Measurements from ENCODE around the gene MAB21L4. TPM values are rescaled to one million over a fixed set of nuclear protein-coding genes. Genes with fewer than 3 reads are reported as not detected.

The MAB21L4 gene
- total RNA-seq, 1 experiment from 2014 or later: 0.21 TPM

GRCh38 chr2:240899468-240899865 lies 3.5 kb upstream of the MAB21L4 start:
- H3K27ac ChIP-seq (ENCODE audit: low read length): no peak overlapping the region
- intact Hi-C loops (cut with micrococcal nuclease; ENCODE audit: unreplicated experiment) (no loop called here), in situ Hi-C loops (cut with HindIII; ENCODE audit: low pct_unique_long_range_greater_than_20kb, low sequenced_read_pairs) (no loop called here)
- no peak for ATAC-seq
- no TSS peak for BruUV-seq (replicated peaks)
- no peaks in the 10 kb centered on the region for H3K4me1 ChIP-seq (ENCODE audit: control insufficient read depth, insufficient read depth, low read length)
- TF ChIP-seq CTCF (IDR thresholded peaks at IDR 0.05) (no peak), TCF7L2 (IDR thresholded peaks at IDR 0.05; ENCODE audit: low read depth, low read length) (no peak), REST (IDR thresholded peaks at IDR 0.05; ENCODE audit: insufficient read depth in 1 of 2, low read depth in 2 of 2, low read length in 1 of 2) (no peak), SIN3A (IDR thresholded peaks at IDR 0.05; ENCODE audit: borderline replicate concordance, insufficient read depth, low read depth, low read length) (no peak), POLR2AphosphoS5 (IDR thresholded peaks at IDR 0.05; ENCODE audit: low read depth, low read length) (no peak)
- no peaks in the 10 kb centered on the region for H3K9me3 ChIP-seq (ENCODE audit: control insufficient read depth, insufficient read depth, low read depth, low read length)
- no peak overlapping the region for H3K4me3 ChIP-seq (ENCODE audit: low read depth in 2 of 2, low read length in 2 of 2)
- DNase-seq (ENCODE audit: low read depth, low spot score): no peak
- ChIA-PET POLR2A (no interaction called here), CTCF (no interaction called here)
- no peaks in the 10 kb centered on the region for H3K27me3 ChIP-seq (ENCODE audit: control insufficient read depth, insufficient read depth, low read length)
- no peaks in the 10 kb centered on the region for H3K36me3 ChIP-seq (ENCODE audit: control insufficient read depth, insufficient read depth, low read length)

GRCh38 chr2:240898731-240899467 lies 2.9 kb upstream of the MAB21L4 start:
- DNase-seq (ENCODE audit: low read depth, low spot score) (no peak), ATAC-seq (no peak)
- Histone ChIP-seq H3K9me3 (ENCODE audit: control insufficient read depth, insufficient read depth, low read depth, low read length) (no peaks in the 10 kb centered on the region), H3K27me3 (ENCODE audit: control insufficient read depth, insufficient read depth, low read length) (no peaks in the 10 kb centered on the region), H3K4me1 (ENCODE audit: control insufficient read depth, insufficient read depth, low read length) (peaks cover 2% of the 10 kb centered on the region; the same call in 1 of the 2 replicates), H3K36me3 (ENCODE audit: control insufficient read depth, insufficient read depth, low read length) (no peaks in the 10 kb centered on the region), H3K4me3 (ENCODE audit: low read depth in 2 of 2, low read length in 2 of 2) (no peak overlapping the region), H3K27ac (ENCODE audit: low read length) (no peak overlapping the region)
- in situ Hi-C loops (cut with HindIII; ENCODE audit: low pct_unique_long_range_greater_than_20kb, low sequenced_read_pairs) (no loop called here), intact Hi-C loops (cut with micrococcal nuclease; ENCODE audit: unreplicated experiment) (no loop called here)
- ChIA-PET CTCF (no interaction called here), POLR2A (no interaction called here)
- TF ChIP-seq CTCF (IDR thresholded peaks at IDR 0.05) (no peak; the same call in 1 of the 2 replicates), POLR2AphosphoS5 (IDR thresholded peaks at IDR 0.05; ENCODE audit: low read depth, low read length) (no peak), SIN3A (IDR thresholded peaks at IDR 0.05; ENCODE audit: borderline replicate concordance, insufficient read depth, low read depth, low read length) (no peak), REST (IDR thresholded peaks at IDR 0.05; ENCODE audit: insufficient read depth in 1 of 2, low read depth in 2 of 2, low read length in 1 of 2) (no peak), TCF7L2 (IDR thresholded peaks at IDR 0.05; ENCODE audit: low read depth, low read length) (no peak)
- BruUV-seq (replicated peaks): no TSS peak
